HepG2 (cell line): ENCODE data around the gene RNF38. TPM values are rescaled to one million over a fixed set of nuclear protein-coding genes. Genes with fewer than 3 reads are reported as not detected.

ENCODE experiments used
- ATAC-seq: fragments of 200-7000 bp; cut with Tn5 transposase; 3 replicates; pipeline ENCODE4 v1.9.1; 2020; ENCODE audit warnings: mild to moderate bottlenecking, moderate library complexity
- BruUV-seq: library from RNA; stranded (reverse); fragments of 400-500 nt; replicated peaks from 2 replicates; lab custom pipeline; 2021; lab: Mats Ljungman, UMichigan
- CTCF ChIA-PET: fragments of 300-600 bp; formaldehyde crosslinking; extraction: SDS; loops from one replicate; lab custom pipeline; 2021; ENCODE audit warnings: low total read pairs, inconsistent platforms, low intra/inter-chr PET ratio; lab: Yijun Ruan, JAX
- POLR2A ChIA-PET: fragments of 350-600 bp; sonication (Branson Sonifier 250); formaldehyde crosslinking; loops from one replicate; lab custom pipeline; 2020; ENCODE audit warnings: antibody characterized with exemption, inconsistent platforms; lab: Yijun Ruan, JAX
- DNase-seq: peaks from one replicate; pipeline ENCODE4 v3.0.0-alpha.2; 2015; ENCODE audit warnings: low spot score
- FAIRE-seq: peaks from 3 replicates; lab custom pipeline; 2011; peaks lifted over from hg19 to GRCh38; lab: Jason Lieb, UNC
- H2AFZ ChIP-seq: one replicate; pipeline ENCODE4 v1.6.1; 2011; ENCODE audit warnings: low read length, inconsistent platforms
- H3K27ac ChIP-seq: fragments of 300-600 bp; 3 replicates; pipeline ENCODE4 v1.8.0; 2011; ENCODE audit warnings: mixed run types, mild to moderate bottlenecking, mixed read lengths, low read length, inconsistent platforms; ENCODE audit not compliant: insufficient read depth; ENCODE audit errors: extremely low read length
- H3K27me3 ChIP-seq, 2 experiments: fragments of 200-600 bp in 1 of 2; 2 replicates in 1 of 2; 3 replicates in 1 of 2; pipeline versions ENCODE4 v1.6.0 to v1.8.0; 2011; ENCODE audit warnings: low read length in 2 of 2, mild to moderate bottlenecking in 2 of 2, moderate library complexity in 2 of 2, inconsistent platforms in 1 of 2; ENCODE audit not compliant: insufficient read depth in 2 of 2, control insufficient read depth in 1 of 2
- H3K36me3 ChIP-seq, 2 experiments: fragments of 200-600 bp in 1 of 2; replicated peaks in 1 of 2; 2 replicates in 1 of 2; 3 replicates in 1 of 2; pipeline versions ENCODE4 v1.5.1 to v1.8.0; 2011; ENCODE audit warnings: low read length in 2 of 2, inconsistent platforms in 1 of 2; ENCODE audit not compliant: insufficient read depth in 2 of 2, control insufficient read depth in 1 of 2
- H3K4me1 ChIP-seq: 2 replicates; pipeline ENCODE4 v1.5.1; 2012; ENCODE audit warnings: low read length, inconsistent platforms; ENCODE audit not compliant: insufficient read depth
- H3K4me2 ChIP-seq: 2 replicates; pipeline ENCODE4 v1.6.0; 2011; ENCODE audit warnings: low read depth, low read length, inconsistent platforms
- H3K4me3 ChIP-seq, 3 experiments: fragments of 200-600 bp in 1 of 3; sonication (generic), shearing (Covaris generic) in 1 of 3; replicated peaks in 1 of 3; 2 replicates each; pipeline ENCODE4 v1.5.1; 2011 to 2016; ENCODE audit warnings: low read length in 3 of 3, inconsistent platforms in 2 of 3, low read depth in 2 of 3, mild to moderate bottlenecking in 2 of 3, control low read depth in 1 of 3, mixed read lengths in 1 of 3; ENCODE audit not compliant: insufficient read depth in 1 of 3
- H3K79me2 ChIP-seq: one replicate; pipeline ENCODE4 v1.6.1; 2011; ENCODE audit warnings: low read length, inconsistent platforms; ENCODE audit not compliant: insufficient read depth
- H3K9ac ChIP-seq: 2 replicates; pipeline ENCODE4 v1.6.0; 2011; ENCODE audit warnings: mild to moderate bottlenecking, low read depth, low read length, inconsistent platforms; ENCODE audit not compliant: insufficient read depth
- H3K9me3 ChIP-seq: 2 replicates; pipeline ENCODE4 v1.5.1; 2012; ENCODE audit warnings: mild to moderate bottlenecking, low read length
- H4K20me1 ChIP-seq: 2 replicates; pipeline ENCODE4 v1.6.0; 2011; ENCODE audit warnings: inconsistent platforms, mild to moderate bottlenecking, low read length, moderate library complexity; ENCODE audit not compliant: insufficient read depth
- EZH2 ChIP-seq: conservative IDR thresholded peaks from 2 replicates; pipeline ENCODE4 v1.6.1; 2012; ENCODE audit warnings: mild to moderate bottlenecking, low read depth, low read length, moderate library complexity
- ZNF281 ChIP-seq: sonication (generic); formaldehyde crosslinking; IDR thresholded peaks from 2 replicates; pipeline ENCODE4 v1.4.0; 2020; ENCODE audit warnings: missing genetic modification reagents, borderline replicate concordance
- ZNF674 ChIP-seq: sonication (generic); formaldehyde crosslinking; IDR thresholded peaks from 2 replicates; pipeline ENCODE4 v1.5.0; 2020; ENCODE audit warnings: low read depth, mild to moderate bottlenecking, missing genetic modification reagents
- WGBS: methylation state at CpG from one replicate; pipeline ENCODE4 v1.1.6; 2017; ENCODE audit warnings: low lambda C conversion rate; 5-methylcytosine and 5-hydroxymethylcytosine counted together
- in situ Hi-C: cut with HindIII; loops from 2 replicates; pipeline ENCODE4 v1.10.0; 2017; ENCODE audit warnings: low pct_unique_long_range_greater_than_20kb; ENCODE audit not compliant: extremely low pct_ligation_motif_present
- intact Hi-C: fragments of 100-400 bp; cut with micrococcal nuclease; formaldehyde crosslinking; loops from one replicate; pipeline ENCODE4 v1.10.0; 2022; ENCODE audit not compliant: unreplicated experiment
- polyA plus RNA-seq, 8 experiments: library from polyadenylated mRNA; depleted of rRNA in 3 of 8; stranded (reverse) in 7 of 8; unstranded in 1 of 8; fragments of >200 nt; fragmentation: Illumina TruSeq in 4 of 8; extraction: Trizol in 4 of 8; gene quantifications; 2 replicates each; pipeline versions ENCODE4 v1.2.1 to v1.2.3, GENCODE V29; 2011 to 2016; ENCODE audit warnings: low read depth in 4 of 8, missing spikeins in 1 of 8, mixed read lengths in 1 of 8; ENCODE audit not compliant: insufficient read depth in 1 of 8
- total RNA-seq, 5 experiments: library from RNA; depleted of rRNA; stranded (reverse); fragments of >200 nt; fragmentation: Illumina TruSeq; extraction: Trizol; gene quantifications; 2 replicates each; pipeline ENCODE4 v1.2.3, GENCODE V29; 2016; ENCODE audit warnings: low read depth in 1 of 5
- TF ChIP-seq, protein P1 (sequence below): sonication (generic); formaldehyde crosslinking; IDR thresholded peaks from 2 replicates; pipeline ENCODE4 v1.5.0; 2020; ENCODE audit warnings: mild to moderate bottlenecking, missing genetic modification reagents, moderate library complexity
- TF ChIP-seq, protein P2 (sequence below): sonication (generic); formaldehyde crosslinking; IDR thresholded peaks from 2 replicates; pipeline ENCODE4 v1.4.0; 2020; ENCODE audit warnings: missing genetic modification reagents

RNF38 gene
- total and polyA plus RNA-seq, 2 of the 13 experiments (the other 11 are each of a cell fraction or from before 2014, with no cell fraction given) = 9.1 to 32.1 TPM

DNA sequence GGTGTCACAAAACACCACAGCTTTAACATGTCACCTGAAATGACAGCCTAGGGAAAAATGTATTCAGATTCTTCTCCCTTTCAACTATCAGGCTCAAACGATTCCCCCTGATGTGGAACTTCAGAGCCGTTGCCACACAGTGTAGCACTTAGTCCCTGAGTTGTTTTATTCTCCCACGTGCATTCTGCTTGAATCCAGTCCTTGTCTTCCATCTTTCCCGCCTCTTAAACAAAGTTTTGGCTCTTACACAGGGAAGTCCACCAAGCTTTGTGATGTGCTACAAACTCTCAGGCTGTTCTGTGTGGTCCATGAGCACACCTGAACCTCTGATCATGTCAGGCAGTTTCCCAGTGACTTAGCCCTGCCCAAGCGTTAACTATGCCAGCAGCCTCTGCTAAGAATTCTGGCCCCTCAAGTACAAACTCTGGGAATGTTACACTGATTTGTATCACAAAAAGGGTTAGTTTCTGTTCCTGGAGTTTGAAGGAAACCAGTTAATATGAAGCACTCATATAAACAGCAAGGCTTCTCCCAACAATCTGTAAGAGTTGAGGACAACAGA, 45.8 kb upstream of the RNF38 start:
- Histone ChIP-seq H3K4me1 (peaks cover 14% of the 10 kb centered on the region), H3K79me2 (peaks cover 11% of the 10 kb centered on the region), H3K9ac (no peak overlapping the region), H3K27me3 (no peaks in the 10 kb centered on the region), H4K20me1 (no peaks in the 10 kb centered on the region), H3K9me3 (no peaks in the 10 kb centered on the region), H3K27ac (no peak overlapping the region), H3K4me2 (no peak overlapping the region)
- in situ Hi-C loops = loop anchor here (5.0 kb wide), 1 partner anchor 39 kb away; no protein-coding TSS in a partner anchor
- 90% methylated on average over 5 of the region's 5 CpGs for WGBS
- TF ChIP-seq ZNF281 (CRISPR knock-in tag) = no peak
- TF ChIP-seq, protein P1, sequence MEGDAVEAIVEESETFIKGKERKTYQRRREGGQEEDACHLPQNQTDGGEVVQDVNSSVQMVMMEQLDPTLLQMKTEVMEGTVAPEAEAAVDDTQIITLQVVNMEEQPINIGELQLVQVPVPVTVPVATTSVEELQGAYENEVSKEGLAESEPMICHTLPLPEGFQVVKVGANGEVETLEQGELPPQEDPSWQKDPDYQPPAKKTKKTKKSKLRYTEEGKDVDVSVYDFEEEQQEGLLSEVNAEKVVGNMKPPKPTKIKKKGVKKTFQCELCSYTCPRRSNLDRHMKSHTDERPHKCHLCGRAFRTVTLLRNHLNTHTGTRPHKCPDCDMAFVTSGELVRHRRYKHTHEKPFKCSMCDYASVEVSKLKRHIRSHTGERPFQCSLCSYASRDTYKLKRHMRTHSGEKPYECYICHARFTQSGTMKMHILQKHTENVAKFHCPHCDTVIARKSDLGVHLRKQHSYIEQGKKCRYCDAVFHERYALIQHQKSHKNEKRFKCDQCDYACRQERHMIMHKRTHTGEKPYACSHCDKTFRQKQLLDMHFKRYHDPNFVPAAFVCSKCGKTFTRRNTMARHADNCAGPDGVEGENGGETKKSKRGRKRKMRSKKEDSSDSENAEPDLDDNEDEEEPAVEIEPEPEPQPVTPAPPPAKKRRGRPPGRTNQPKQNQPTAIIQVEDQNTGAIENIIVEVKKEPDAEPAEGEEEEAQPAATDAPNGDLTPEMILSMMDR (CRISPR knock-in tag) = no peak
- TF ChIP-seq, protein P2, sequence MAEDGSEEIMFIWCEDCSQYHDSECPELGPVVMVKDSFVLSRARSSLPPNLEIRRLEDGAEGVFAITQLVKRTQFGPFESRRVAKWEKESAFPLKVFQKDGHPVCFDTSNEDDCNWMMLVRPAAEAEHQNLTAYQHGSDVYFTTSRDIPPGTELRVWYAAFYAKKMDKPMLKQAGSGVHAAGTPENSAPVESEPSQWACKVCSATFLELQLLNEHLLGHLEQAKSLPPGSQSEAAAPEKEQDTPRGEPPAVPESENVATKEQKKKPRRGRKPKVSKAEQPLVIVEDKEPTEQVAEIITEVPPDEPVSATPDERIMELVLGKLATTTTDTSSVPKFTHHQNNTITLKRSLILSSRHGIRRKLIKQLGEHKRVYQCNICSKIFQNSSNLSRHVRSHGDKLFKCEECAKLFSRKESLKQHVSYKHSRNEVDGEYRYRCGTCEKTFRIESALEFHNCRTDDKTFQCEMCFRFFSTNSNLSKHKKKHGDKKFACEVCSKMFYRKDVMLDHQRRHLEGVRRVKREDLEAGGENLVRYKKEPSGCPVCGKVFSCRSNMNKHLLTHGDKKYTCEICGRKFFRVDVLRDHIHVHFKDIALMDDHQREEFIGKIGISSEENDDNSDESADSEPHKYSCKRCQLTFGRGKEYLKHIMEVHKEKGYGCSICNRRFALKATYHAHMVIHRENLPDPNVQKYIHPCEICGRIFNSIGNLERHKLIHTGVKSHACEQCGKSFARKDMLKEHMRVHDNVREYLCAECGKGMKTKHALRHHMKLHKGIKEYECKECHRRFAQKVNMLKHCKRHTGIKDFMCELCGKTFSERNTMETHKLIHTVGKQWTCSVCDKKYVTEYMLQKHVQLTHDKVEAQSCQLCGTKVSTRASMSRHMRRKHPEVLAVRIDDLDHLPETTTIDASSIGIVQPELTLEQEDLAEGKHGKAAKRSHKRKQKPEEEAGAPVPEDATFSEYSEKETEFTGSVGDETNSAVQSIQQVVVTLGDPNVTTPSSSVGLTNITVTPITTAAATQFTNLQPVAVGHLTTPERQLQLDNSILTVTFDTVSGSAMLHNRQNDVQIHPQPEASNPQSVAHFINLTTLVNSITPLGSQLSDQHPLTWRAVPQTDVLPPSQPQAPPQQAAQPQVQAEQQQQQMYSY (CRISPR knock-in tag) = peak; percentile 78
- no peak for TF ChIP-seq ZNF674 (CRISPR knock-in tag)
- TF ChIP-seq EZH2 = no peak
- TF ChIP-seq, all 625 proteins: peak for 1
- DNase-seq (no peak), ATAC-seq (no peak), FAIRE-seq (no peak)
- Histone ChIP-seq H3K4me3 (no peak overlapping the region), H2AFZ (no peak overlapping the region), H3K36me3 (no peaks in the 10 kb centered on the region)
- CTCF ChIA-PET = no interaction called here
- POLR2A ChIA-PET = no interaction called here
- intact Hi-C loops = no loop called here
- BruUV-seq = no TSS peak
